ENCODE data around the gene NFE2L3. TPM values are rescaled to one million over a fixed set of nuclear protein-coding genes. Genes with fewer than 3 reads are reported as not detected.

NFE2L3 gene
- total and polyA plus RNA-seq, 2 of the 4 experiments (the other 2 are of a cell fraction): 28.0 to 43.2 TPM

- BruUV-seq (replicated peaks): no TSS peak
- Histone ChIP-seq H3K36me3 (ENCODE audit: control insufficient read depth, insufficient read depth, low read length) (no peaks in the 10 kb centered on the region), H2AK9ac (replicated peaks; ENCODE audit: low read depth, low read length, poor library complexity) (no peak overlapping the region), H2BK120ac (ENCODE audit: low read depth, low read length) (no peak overlapping the region), H3K18ac (ENCODE audit: low read depth, low read length) (no peak overlapping the region), H3K27me3 (ENCODE audit: control insufficient read depth, insufficient read depth, low read length) (peaks cover 20% of the 10 kb centered on the region), H2BK5ac (ENCODE audit: low read depth, low read length, poor library complexity, severe bottlenecking) (no peak overlapping the region), H3K9ac (ENCODE audit: low read depth, low read length) (no peak overlapping the region), H4K20me1 (ENCODE audit: insufficient read depth, low read length) (no peaks in the 10 kb centered on the region), H3K4me2 (ENCODE audit: low read depth, low read length) (no peak overlapping the region), H2BK20ac (ENCODE audit: low read depth, low read length) (no peak overlapping the region), H3K27ac (ENCODE audit: insufficient read depth, low read length) (no peak overlapping the region), H4K5ac (ENCODE audit: low read depth, low read length) (no peak overlapping the region), H3K9me3 (ENCODE audit: control insufficient read depth, insufficient read depth, low read length) (peaks cover 2% of the 10 kb centered on the region; the same call in 1 of the 2 replicates), H2BK15ac (ENCODE audit: low read depth, low read length) (no peak overlapping the region), H3K14ac (replicated peaks; ENCODE audit: low read depth, low read length) (no peak overlapping the region), H3K4me1 (ENCODE audit: control insufficient read depth, insufficient read depth, low read length) (no peaks in the 10 kb centered on the region), H3K56ac (ENCODE audit: extremely low read depth, insufficient read depth, low read length) (no peak overlapping the region), H3K23ac (ENCODE audit: low read depth, low read length) (no peak overlapping the region), H3K79me1 (ENCODE audit: low read depth in 1 of 2, low read length in 2 of 2) (no peaks in the 10 kb centered on the region), H3K9me1 (ENCODE audit: insufficient read depth, low read length) (0 out of 2 replicates have a peak, but pooled peaks cover 3% of the 10 kb centered on the region), H2AK5ac (ENCODE audit: low read depth, low read length) (no peak overlapping the region), H4K8ac (ENCODE audit: low read depth in 2 of 2, low read length in 2 of 2) (no peak overlapping the region), H3K4me3 (ENCODE audit: insufficient read depth, low read depth, low read length) (no peak overlapping the region), H4K91ac (ENCODE audit: insufficient read depth, low read depth, low read length) (no peak overlapping the region), H3K4ac (ENCODE audit: low read depth, low read length) (no peak overlapping the region), H2AFZ (replicated peaks; ENCODE audit: low read length, poor library complexity) (no peak overlapping the region)
- TF ChIP-seq USF2 (IDR thresholded peaks at IDR 0.05; ENCODE audit: low read depth, low read length): no peak
- TF ChIP-seq RAD21 (IDR thresholded peaks at IDR 0.05; ENCODE audit: low read length): no peak
- TF ChIP-seq POLR2A (IDR thresholded peaks at IDR 0.05; ENCODE audit: low read depth, low read length): no peak
- TF ChIP-seq MXI1 (IDR thresholded peaks at IDR 0.05; ENCODE audit: borderline replicate concordance, low read depth, low read length): no peak
- TF ChIP-seq CEBPB (IDR thresholded peaks at IDR 0.05; ENCODE audit: low read depth, low read length): no peak
- TF ChIP-seq RCOR1 (IDR thresholded peaks at IDR 0.05; ENCODE audit: insufficient replicate concordance, low read length): no peak
- no peak for TF ChIP-seq CHD1 (IDR thresholded peaks at IDR 0.05; ENCODE audit: low read depth, low read length)
- TF ChIP-seq ELK1 (IDR thresholded peaks at IDR 0.05; ENCODE audit: borderline replicate concordance, low read depth, low read length): no peak
- no peak for TF ChIP-seq SMC3 (IDR thresholded peaks at IDR 0.05; ENCODE audit: low read depth, low read length)
- no peak for TF ChIP-seq CTCF (conservative IDR thresholded peaks at IDR 0.05; ENCODE audit: low read depth, low read length)
- TF ChIP-seq MAFK (IDR thresholded peaks at IDR 0.05; ENCODE audit: low read depth, low read length): no peak
- TF ChIP-seq RFX5 (IDR thresholded peaks at IDR 0.05; ENCODE audit: low read depth, low read length): no peak
- no peak for TF ChIP-seq FOS (IDR thresholded peaks at IDR 0.05; ENCODE audit: low read depth, low read length)
- no peak for TF ChIP-seq MAZ (IDR thresholded peaks at IDR 0.05; ENCODE audit: borderline replicate concordance, low read depth, low read length)
- TF ChIP-seq NFE2L2 (IDR thresholded peaks at IDR 0.05; ENCODE audit: low read depth, low read length): no peak
- POLR2A ChIA-PET (ENCODE audit: unreplicated experiment): no interaction called here
- no CpG with 5 or more reads among the region's 12 CpGs for WGBS, 2 experiments (ENCODE audit: extremely low coverage in 2 of 2, insufficient read length in 1 of 2)
- ATAC-seq (ENCODE audit: low read depth) (no peak), DNase-seq (no peak)
- CTCF ChIA-PET: no interaction called here
- in situ Hi-C loops (cut with MboI; ENCODE audit: low sequenced_read_pairs): no loop called here
- intact Hi-C loops (cut with micrococcal nuclease): no loop called here
- dilution Hi-C loops (cut with HindIII; ENCODE audit: low sequenced_read_pairs, unreplicated experiment): no loop called here
Observed at GRCh38 chr7:26131056-26131589, 20.9 kb upstream of the NFE2L3 start.
